H1 (cell line): ENCODE measurements around the gene SP5. TPM values are rescaled to one million over a fixed set of nuclear protein-coding genes. Genes with fewer than 3 reads are reported as not detected.

ENCODE experiments used
- CTCF ChIA-PET: fragments of 300-600 bp; sonication (Branson Sonifier 250); formaldehyde crosslinking; loops from one replicate; lab custom pipeline; 2021; ENCODE audit not compliant: partially characterized antibody; lab: Charles Lee
- POLR2A ChIA-PET: fragments of 300-600 bp; sonication (Branson Sonifier 250); formaldehyde crosslinking; loops from one replicate; lab custom pipeline; 2021; ENCODE audit warnings: inconsistent platforms; ENCODE audit not compliant: partially characterized antibody; lab: Charles Lee
- DNase-seq, 2 experiments: peaks; one replicate each; pipeline versions ENCODE4 v3.0.0 to v3.0.0-alpha.2; 2010 to 2022; ENCODE audit warnings: low spot score in 2 of 2, low read depth in 1 of 2, mixed read lengths in 1 of 2
- FAIRE-seq: peaks from 2 replicates; lab custom pipeline; 2011; peaks lifted over from hg19 to GRCh38; lab: Jason Lieb, UNC
- H2AFZ ChIP-seq: 2 replicates; pipeline ENCODE4 v1.8.1; 2012; ENCODE audit warnings: low read length, inconsistent platforms
- H2AK5ac ChIP-seq: 2 replicates; pipeline ENCODE4 v1.6.1; 2013; ENCODE audit warnings: low read depth, low read length
- H2BK120ac ChIP-seq: replicated peaks from 2 replicates; pipeline ENCODE3; 2013; ENCODE audit warnings: low read depth, low read length, inconsistent platforms
- H2BK12ac ChIP-seq: 2 replicates; pipeline ENCODE4 v1.6.1; 2013; ENCODE audit warnings: low read depth, low read length
- H2BK15ac ChIP-seq: 2 replicates; pipeline ENCODE4 v1.6.1; 2013; ENCODE audit warnings: low read length
- H2BK20ac ChIP-seq: 2 replicates; pipeline ENCODE4 v1.6.1; 2013; ENCODE audit warnings: low read length
- H2BK5ac ChIP-seq: 2 replicates; pipeline ENCODE4 v1.6.1; 2013; ENCODE audit warnings: low read depth, low read length
- H3K14ac ChIP-seq: 2 replicates; pipeline ENCODE4 v1.6.1; 2013; ENCODE audit warnings: inconsistent platforms; ENCODE audit not compliant: insufficient read length
- H3K18ac ChIP-seq: 2 replicates; pipeline ENCODE4 v1.6.1; 2013; ENCODE audit warnings: low read length; ENCODE audit errors: extremely low read depth
- H3K23ac ChIP-seq: 2 replicates; pipeline ENCODE4 v1.6.1; 2013; ENCODE audit warnings: inconsistent platforms; ENCODE audit not compliant: insufficient read length
- H3K23me2 ChIP-seq: 2 replicates; pipeline ENCODE4 v1.6.1; 2013; ENCODE audit warnings: low read depth, low read length
- H3K27ac ChIP-seq: 2 replicates; pipeline ENCODE4 v1.6.1; 2011; ENCODE audit warnings: low read depth, low read length, inconsistent platforms
- H3K27me3 ChIP-seq, 4 experiments: replicated peaks in 1 of 4; 1 replicate in 1 of 4; 2 replicates in 3 of 4; pipeline versions ENCODE4 v1.6.1 to v1.8.1; 2011 to 2013; ENCODE audit warnings: low read length in 3 of 4, mild to moderate bottlenecking in 3 of 4, inconsistent platforms in 2 of 4, mixed read lengths in 2 of 4, moderate library complexity in 1 of 4; ENCODE audit not compliant: control insufficient read depth in 3 of 4, insufficient read depth in 3 of 4; ENCODE audit errors: extremely low read depth in 1 of 4
- H3K36me3 ChIP-seq, 4 experiments: 2 replicates each; pipeline versions ENCODE4 v1.6.1 to v1.8.1; 2011 to 2013; ENCODE audit warnings: mild to moderate bottlenecking in 4 of 4, low read length in 3 of 4, moderate library complexity in 2 of 4, control low read depth in 1 of 4, inconsistent platforms in 1 of 4; ENCODE audit not compliant: insufficient read depth in 4 of 4, control insufficient read depth in 2 of 4
- H3K4ac ChIP-seq: replicated peaks from 2 replicates; pipeline ENCODE3; 2013; ENCODE audit warnings: low read length, low read depth, mixed read lengths, inconsistent platforms; ENCODE audit not compliant: insufficient read length
- H3K4me1 ChIP-seq, 4 experiments: replicated peaks in 1 of 4; 1 replicate in 1 of 4; 2 replicates in 3 of 4; pipeline versions ENCODE4 v1.6.1 to v1.8.1; 2011 to 2013; ENCODE audit warnings: low read length in 3 of 4, inconsistent platforms in 2 of 4, mixed read lengths in 1 of 4; ENCODE audit not compliant: insufficient read depth in 4 of 4, control insufficient read depth in 3 of 4
- H3K4me2 ChIP-seq, 2 experiments: 2 replicates each; pipeline versions ENCODE4 v1.6.1 to v1.8.1; 2011 to 2013; ENCODE audit warnings: low read depth in 2 of 2, low read length in 2 of 2, control low read depth in 1 of 2, inconsistent platforms in 1 of 2, mild to moderate bottlenecking in 1 of 2; ENCODE audit not compliant: insufficient read depth in 1 of 2
- H3K4me3 ChIP-seq, 4 experiments: fragments of 200-600, 300-600 bp in 1 of 4; sonication (generic), shearing (Covaris generic), sonication (Bioruptor Twin) in 1 of 4; 2 replicates each; pipeline versions ENCODE4 v1.5.1 to v1.8.1; 2011 to 2016; ENCODE audit warnings: low read length in 4 of 4, low read depth in 3 of 4, control low read depth in 2 of 4, inconsistent platforms in 2 of 4, mild to moderate bottlenecking in 2 of 4, mixed read lengths in 1 of 4, moderate library complexity in 1 of 4; ENCODE audit not compliant: insufficient read depth in 2 of 4; ENCODE audit errors: extremely low read depth in 1 of 4
- H3K56ac ChIP-seq: replicated peaks from 2 replicates; pipeline ENCODE3; 2013; ENCODE audit warnings: low read depth, mild to moderate bottlenecking, mixed read lengths, low read length, inconsistent platforms; ENCODE audit not compliant: insufficient read length
- H3K79me1 ChIP-seq: 2 replicates; pipeline ENCODE4 v1.6.1; 2013; ENCODE audit warnings: low read depth, low read length, control low read depth
- H3K79me2 ChIP-seq, 2 experiments: 2 replicates each; pipeline versions ENCODE4 v1.6.1 to v1.8.1; 2012 to 2013; ENCODE audit warnings: low read length in 2 of 2, mild to moderate bottlenecking in 2 of 2, inconsistent platforms in 1 of 2; ENCODE audit not compliant: insufficient read depth in 2 of 2, control insufficient read depth in 1 of 2
- H3K9ac ChIP-seq, 4 experiments: replicated peaks in 1 of 4; 1 replicate in 1 of 4; 2 replicates in 3 of 4; pipeline versions ENCODE4 v1.6.1 to v1.8.1; 2011 to 2013; ENCODE audit warnings: low read depth in 3 of 4, low read length in 3 of 4, control low read depth in 2 of 4, mild to moderate bottlenecking in 2 of 4, moderate library complexity in 2 of 4, inconsistent platforms in 1 of 4; ENCODE audit errors: extremely low read depth in 1 of 4
- H3K9me3 ChIP-seq, 2 experiments: 2 replicates each; pipeline versions ENCODE4 v1.6.1 to v1.8.1; 2012 to 2013; ENCODE audit warnings: mild to moderate bottlenecking in 2 of 2, moderate library complexity in 2 of 2, control low read depth in 1 of 2, inconsistent platforms in 1 of 2, low read depth in 1 of 2, low read length in 1 of 2, mixed read lengths in 1 of 2; ENCODE audit not compliant: insufficient read depth in 2 of 2
- H4K20me1 ChIP-seq, 2 experiments: replicated peaks in 1 of 2; 2 replicates each; pipeline versions ENCODE3 to v1.8.1; 2011 to 2013; ENCODE audit warnings: inconsistent platforms in 2 of 2, low read length in 2 of 2, mild to moderate bottlenecking in 1 of 2; ENCODE audit not compliant: insufficient read depth in 2 of 2, control insufficient read depth in 1 of 2
- H4K5ac ChIP-seq: 2 replicates; pipeline ENCODE4 v1.6.1; 2013; ENCODE audit warnings: low read length, low read depth, mixed read lengths, inconsistent platforms; ENCODE audit not compliant: insufficient read length
- H4K8ac ChIP-seq: 2 replicates; pipeline ENCODE4 v1.8.0; 2013; ENCODE audit warnings: mild to moderate bottlenecking, moderate library complexity, low read length, inconsistent platforms; ENCODE audit not compliant: insufficient read depth; ENCODE audit errors: extremely low read depth
- H4K91ac ChIP-seq: replicated peaks from 2 replicates; pipeline ENCODE3; 2013; ENCODE audit warnings: low read length, mixed read lengths, inconsistent platforms; ENCODE audit not compliant: insufficient read length
- CHD2 ChIP-seq: IDR thresholded peaks from 2 replicates; pipeline ENCODE4 v1.6.1; 2012; ENCODE audit warnings: low read length, improper control_type of control experiment
- RAD21 ChIP-seq, 2 experiments: IDR thresholded peaks in 1 of 2; conservative IDR thresholded peaks in 1 of 2; 2 replicates each; pipeline ENCODE4 v1.6.1; 2011; ENCODE audit warnings: low read depth in 2 of 2, low read length in 2 of 2, improper control_type of control experiment in 1 of 2, inconsistent platforms in 1 of 2, mild to moderate bottlenecking in 1 of 2, moderate library complexity in 1 of 2
- WGBS, 2 experiments: shearing (Covaris generic) in 1 of 2; methylation state at CpG; one replicate each; pipeline versions ENCODE4 v1.1.6 to v1.1.7; 2013 to 2015; ENCODE audit warnings: low lambda C conversion rate in 2 of 2, mixed read lengths in 2 of 2, inconsistent platforms in 1 of 2, low coverage in 1 of 2, missing lambda C conversion rate in 1 of 2; ENCODE audit not compliant: insufficient replicate concordance in 2 of 2, insufficient coverage in 1 of 2, insufficient read length in 1 of 2; ENCODE audit errors: extremely low coverage in 1 of 2, missing lambda C conversion rate in 1 of 2; 5-methylcytosine and 5-hydroxymethylcytosine counted together
- polyA plus RNA-seq, 7 experiments: library from polyadenylated mRNA; depleted of rRNA in 3 of 7; stranded (reverse) in 5 of 7; unstranded in 2 of 7; fragments of >200 nt in 5 of 7; fragments of 200-250 nt in 2 of 7; gene quantifications; 1 replicate in 5 of 7; 2 replicates in 1 of 7; 4 replicates in 1 of 7; pipeline versions ENCODE4 v1.2.1 to v1.2.3, GENCODE V29; 2011 to 2013; ENCODE audit warnings: missing spikeins in 2 of 7, mixed read lengths in 2 of 7
- total RNA-seq: library from RNA; stranded (reverse); fragmentation: NEBNext Ultra II Directional; extraction: Animal tissue kit (Norgen Biotek cat#: 25700); gene quantifications from 2 replicates; pipeline ENCODE4 v1.2.1, GENCODE V29; 2021
- TF ChIP-seq, protein P1 (sequence below): IDR thresholded peaks from 2 replicates; pipeline ENCODE4 v1.6.1; 2012; ENCODE audit warnings: inconsistent platforms
- TF ChIP-seq, protein P2 (sequence below): IDR thresholded peaks from 2 replicates; pipeline ENCODE4 v1.6.1; 2012; ENCODE audit warnings: inconsistent platforms
- TF ChIP-seq, protein P3 (sequence below), 3 experiments: IDR thresholded peaks; 1 replicate in 2 of 3; 2 replicates in 1 of 3; pipeline versions ENCODE4 v1.5.1 to v1.6.1; 2011; ENCODE audit warnings: low read length in 3 of 3, mild to moderate bottlenecking in 3 of 3, inconsistent platforms in 2 of 3, low read depth in 1 of 3, moderate library complexity in 1 of 3; ENCODE audit not compliant: insufficient read depth in 1 of 3; ENCODE audit errors: control extremely low read depth in 1 of 3

SP5 gene
- total and polyA plus RNA-seq, 2 of the 8 experiments (the other 6 are each of a cell fraction or from before 2014, with no cell fraction given), result 0.17 TPM; not detected in 1

DNA sequence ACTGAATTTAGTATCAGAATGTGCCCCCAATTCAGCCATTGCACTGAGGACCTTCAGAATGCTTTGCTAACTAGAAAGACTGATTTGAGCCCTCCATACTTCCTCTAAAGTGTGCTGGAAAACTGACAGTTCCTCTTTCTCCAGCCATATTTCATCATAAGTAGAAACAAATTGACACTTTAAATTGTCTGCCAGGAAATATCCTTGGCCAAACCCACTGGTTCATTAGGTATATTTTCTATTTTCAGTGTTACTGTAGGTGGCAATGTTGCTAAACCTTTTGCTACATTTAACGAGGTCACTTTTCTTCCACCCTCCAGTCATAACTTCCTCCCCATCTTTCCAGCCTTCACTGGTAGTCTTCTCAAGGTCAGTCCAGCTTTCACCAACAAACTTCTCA lies 21.5 kb downstream of the SP5 start:
- Histone ChIP-seq H3K36me3 (no peaks in the 10 kb centered on the region), H3K4me2 (no peak overlapping the region), H4K91ac (no peak overlapping the region), H3K4me1 (no peaks in the 10 kb centered on the region), H2BK20ac (no peak overlapping the region), H2BK120ac (no peak overlapping the region), H3K4me3 (no peak overlapping the region), H4K8ac (no peak overlapping the region), H3K56ac (no peak overlapping the region), H4K20me1 (no peaks in the 10 kb centered on the region), H3K79me1 (no peaks in the 10 kb centered on the region), H3K23ac (no peak overlapping the region), H2AFZ (no peak overlapping the region), H3K14ac (no peak overlapping the region), H3K23me2 (no peaks in the 10 kb centered on the region; the same call in 1 of the 2 replicates), H3K9me3 (no peaks in the 10 kb centered on the region), H3K79me2 (no peaks in the 10 kb centered on the region), H3K27me3 (no peaks in the 10 kb centered on the region), H4K5ac (no peak overlapping the region), H2BK15ac (no peak overlapping the region), H3K27ac (no peak overlapping the region), H3K9ac (no peak overlapping the region), H2BK5ac (no peak overlapping the region), H2BK12ac (no peak overlapping the region), H2AK5ac (no peak overlapping the region), H3K18ac (no peak overlapping the region), H3K4ac (no peak overlapping the region)
- FAIRE-seq (no peak), DNase-seq (no peak)
- TF ChIP-seq CHD2 (no peak), RAD21 (IDR thresholded peaks at IDR 0.05 in 1 of 2, conservative IDR thresholded peaks at IDR 0.05 in 1 of 2; ENCODE audit: low read depth in 2 of 2, low read length in 2 of 2) (peak in 1 of 2 experiments; percentile 21; a peak in 1 of 4 replicates)
- TF ChIP-seq, protein P1, sequence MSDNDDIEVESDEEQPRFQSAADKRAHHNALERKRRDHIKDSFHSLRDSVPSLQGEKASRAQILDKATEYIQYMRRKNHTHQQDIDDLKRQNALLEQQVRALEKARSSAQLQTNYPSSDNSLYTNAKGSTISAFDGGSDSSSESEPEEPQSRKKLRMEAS, result no peak
- TF ChIP-seq, protein P2, sequence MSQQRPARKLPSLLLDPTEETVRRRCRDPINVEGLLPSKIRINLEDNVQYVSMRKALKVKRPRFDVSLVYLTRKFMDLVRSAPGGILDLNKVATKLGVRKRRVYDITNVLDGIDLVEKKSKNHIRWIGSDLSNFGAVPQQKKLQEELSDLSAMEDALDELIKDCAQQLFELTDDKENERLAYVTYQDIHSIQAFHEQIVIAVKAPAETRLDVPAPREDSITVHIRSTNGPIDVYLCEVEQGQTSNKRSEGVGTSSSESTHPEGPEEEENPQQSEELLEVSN, result no peak
- TF ChIP-seq, protein P3, sequence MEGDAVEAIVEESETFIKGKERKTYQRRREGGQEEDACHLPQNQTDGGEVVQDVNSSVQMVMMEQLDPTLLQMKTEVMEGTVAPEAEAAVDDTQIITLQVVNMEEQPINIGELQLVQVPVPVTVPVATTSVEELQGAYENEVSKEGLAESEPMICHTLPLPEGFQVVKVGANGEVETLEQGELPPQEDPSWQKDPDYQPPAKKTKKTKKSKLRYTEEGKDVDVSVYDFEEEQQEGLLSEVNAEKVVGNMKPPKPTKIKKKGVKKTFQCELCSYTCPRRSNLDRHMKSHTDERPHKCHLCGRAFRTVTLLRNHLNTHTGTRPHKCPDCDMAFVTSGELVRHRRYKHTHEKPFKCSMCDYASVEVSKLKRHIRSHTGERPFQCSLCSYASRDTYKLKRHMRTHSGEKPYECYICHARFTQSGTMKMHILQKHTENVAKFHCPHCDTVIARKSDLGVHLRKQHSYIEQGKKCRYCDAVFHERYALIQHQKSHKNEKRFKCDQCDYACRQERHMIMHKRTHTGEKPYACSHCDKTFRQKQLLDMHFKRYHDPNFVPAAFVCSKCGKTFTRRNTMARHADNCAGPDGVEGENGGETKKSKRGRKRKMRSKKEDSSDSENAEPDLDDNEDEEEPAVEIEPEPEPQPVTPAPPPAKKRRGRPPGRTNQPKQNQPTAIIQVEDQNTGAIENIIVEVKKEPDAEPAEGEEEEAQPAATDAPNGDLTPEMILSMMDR (IDR thresholded peaks at IDR 0.05; ENCODE audit: control extremely low read depth in 1 of 3, insufficient read depth in 1 of 3, low read depth in 1 of 3, low read length in 3 of 3), result peak in 1 of 3 experiments; percentile 6; a peak in 1 of 4 replicates
- POLR2A ChIA-PET, result no interaction called here
- CTCF ChIA-PET, result interaction anchor here (2.3 kb wide), 1 partner anchor 76 kb away, joined by 6 read pairs; no protein-coding TSS in a partner anchor
- 64% methylated on average over 1 of the region's 1 CpG; no CpG with 5 or more reads in 1 of the 2 experiments for WGBS, 2 experiments
